ENCODE results near the gene NSUN2. TPM values are rescaled to one million over a fixed set of nuclear protein-coding genes. Genes with fewer than 3 reads are reported as not detected.
"Not testable (repeated sequence)": the region's sequence is repeated elsewhere in the genome, so short reads cannot be mapped to it uniquely, and the experiment has no call there.

NSUN2 gene
- total RNA-seq, 1 donor from 2014 or later = 74.4 TPM

DNA sequence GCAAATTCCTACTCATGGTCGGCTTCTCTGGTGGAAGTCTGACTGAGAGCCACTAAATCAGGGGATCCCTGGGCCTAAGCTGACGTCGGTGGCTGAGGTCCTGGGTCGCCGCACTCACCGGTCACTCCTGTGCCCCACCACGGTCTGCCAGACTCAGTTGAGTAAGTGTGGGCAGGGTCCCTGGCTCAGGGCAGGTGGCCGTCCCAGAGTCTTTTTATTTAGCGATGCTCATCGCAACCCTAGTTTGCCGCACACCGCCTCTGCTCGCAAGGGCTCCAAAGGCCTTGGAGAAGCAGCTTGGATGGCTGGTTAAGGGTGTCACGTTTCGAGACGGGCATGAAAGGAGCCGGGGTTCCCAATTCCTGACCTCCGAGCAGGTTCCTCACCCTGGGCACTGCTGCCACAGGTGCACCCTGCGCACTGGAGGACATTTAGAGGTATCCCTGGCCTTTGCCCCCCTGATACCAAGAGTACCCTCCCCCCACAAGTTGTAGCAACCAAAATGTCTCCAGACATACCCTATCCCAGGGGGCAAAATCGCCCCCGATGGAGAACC lies 59.9 kb downstream of the NSUN2 start:
- no peak overlapping the region for H3K27ac Mint-ChIP-seq
- peak in 1 of 2 experiments; percentile 27 for DNase-seq (ENCODE audit: low spot score in 2 of 2, unreplicated experiment in 2 of 2)
- H3K36me3 Mint-ChIP-seq = no peaks in the 10 kb centered on the region
- TF ChIP-seq, protein P1, sequence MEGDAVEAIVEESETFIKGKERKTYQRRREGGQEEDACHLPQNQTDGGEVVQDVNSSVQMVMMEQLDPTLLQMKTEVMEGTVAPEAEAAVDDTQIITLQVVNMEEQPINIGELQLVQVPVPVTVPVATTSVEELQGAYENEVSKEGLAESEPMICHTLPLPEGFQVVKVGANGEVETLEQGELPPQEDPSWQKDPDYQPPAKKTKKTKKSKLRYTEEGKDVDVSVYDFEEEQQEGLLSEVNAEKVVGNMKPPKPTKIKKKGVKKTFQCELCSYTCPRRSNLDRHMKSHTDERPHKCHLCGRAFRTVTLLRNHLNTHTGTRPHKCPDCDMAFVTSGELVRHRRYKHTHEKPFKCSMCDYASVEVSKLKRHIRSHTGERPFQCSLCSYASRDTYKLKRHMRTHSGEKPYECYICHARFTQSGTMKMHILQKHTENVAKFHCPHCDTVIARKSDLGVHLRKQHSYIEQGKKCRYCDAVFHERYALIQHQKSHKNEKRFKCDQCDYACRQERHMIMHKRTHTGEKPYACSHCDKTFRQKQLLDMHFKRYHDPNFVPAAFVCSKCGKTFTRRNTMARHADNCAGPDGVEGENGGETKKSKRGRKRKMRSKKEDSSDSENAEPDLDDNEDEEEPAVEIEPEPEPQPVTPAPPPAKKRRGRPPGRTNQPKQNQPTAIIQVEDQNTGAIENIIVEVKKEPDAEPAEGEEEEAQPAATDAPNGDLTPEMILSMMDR (IDR thresholded peaks at IDR 0.05; ENCODE audit: unreplicated experiment) = no peak
- H3K4me3 Mint-ChIP-seq = no peak overlapping the region
- no peaks in the 10 kb centered on the region for H3K9me3 Mint-ChIP-seq
- H3K4me1 Mint-ChIP-seq = no peaks in the 10 kb centered on the region
- H3K27me3 Mint-ChIP-seq (ENCODE audit: low read depth) = peaks cover 50% of the 10 kb centered on the region

DNA sequence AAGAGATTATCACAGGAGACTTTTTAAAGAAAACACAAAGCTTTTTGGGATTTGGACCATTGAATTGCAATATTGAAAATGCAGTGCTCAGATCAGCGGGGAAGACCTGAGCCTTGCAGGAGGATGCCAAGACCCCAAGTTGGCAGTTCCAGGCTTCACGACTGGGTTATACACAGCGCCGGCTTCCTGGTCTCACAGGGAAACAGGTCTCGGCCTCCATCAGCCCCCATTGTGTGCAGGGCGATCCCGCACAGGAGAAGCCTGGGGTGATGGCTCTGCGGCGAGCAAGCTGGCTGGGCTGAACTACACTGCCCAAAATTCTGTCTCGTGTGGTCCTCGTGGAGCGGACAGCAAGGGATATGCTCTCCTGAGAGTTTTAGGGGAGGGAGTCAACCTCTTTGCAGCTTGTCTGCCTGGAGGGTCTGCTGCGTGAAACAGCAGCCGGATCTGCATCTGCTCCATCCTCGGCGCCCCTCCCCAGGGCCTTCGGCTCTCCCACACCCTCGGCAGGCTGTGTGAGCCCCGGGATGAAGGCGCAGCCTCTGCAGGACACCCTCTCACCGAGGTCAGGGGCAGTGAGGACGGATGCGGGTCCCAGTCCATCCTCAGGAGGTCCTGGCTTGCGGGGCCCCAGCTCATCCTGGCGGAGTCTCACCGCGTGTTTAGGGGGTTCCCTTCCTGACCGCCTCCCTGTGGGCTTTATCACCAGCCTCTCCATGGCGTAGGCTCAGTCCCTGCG lies 60.6 kb downstream of the NSUN2 start:
- no peak overlapping the region for H3K27ac Mint-ChIP-seq
- no peaks in the 10 kb centered on the region for H3K9me3 Mint-ChIP-seq
- DNase-seq (ENCODE audit: low spot score in 2 of 2, unreplicated experiment in 2 of 2) = peak in 1 of 2 experiments; percentile 22
- peaks cover 45% of the 10 kb centered on the region for H3K27me3 Mint-ChIP-seq (ENCODE audit: low read depth)
- no peaks in the 10 kb centered on the region for H3K4me1 Mint-ChIP-seq
- H3K4me3 Mint-ChIP-seq = no peak overlapping the region
- no peaks in the 10 kb centered on the region for H3K36me3 Mint-ChIP-seq
- TF ChIP-seq, protein P1 (IDR thresholded peaks at IDR 0.05; ENCODE audit: unreplicated experiment) = no peak

DNA sequence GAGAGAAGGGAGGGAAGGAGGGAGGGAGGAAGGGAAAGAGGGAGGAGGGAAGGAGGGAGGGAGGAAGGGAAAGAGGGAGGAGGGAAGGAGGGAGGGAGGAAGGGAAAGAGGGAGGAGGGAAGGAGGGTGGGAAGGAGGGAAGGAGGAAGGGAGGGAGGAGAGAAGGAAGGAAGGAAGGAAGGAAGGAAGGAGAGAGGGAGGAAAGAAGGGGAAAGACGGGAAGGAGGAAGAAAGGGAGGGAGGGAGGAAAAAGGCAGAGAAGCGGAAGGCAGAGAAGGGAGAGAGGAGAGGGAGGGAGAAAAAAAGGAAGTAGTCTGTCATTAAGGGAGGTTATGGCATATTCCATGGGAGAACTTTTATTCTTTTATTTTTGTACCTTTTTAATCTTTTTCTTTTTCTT lies 61.2 kb downstream of the NSUN2 start:
- not testable (repeated sequence) for H3K27ac Mint-ChIP-seq; H3K9me3 Mint-ChIP-seq; H3K4me1 Mint-ChIP-seq; DNase-seq (ENCODE audit: low spot score in 2 of 2, unreplicated experiment in 2 of 2); H3K4me3 Mint-ChIP-seq; H3K36me3 Mint-ChIP-seq
- peaks cover 52% of the 10 kb centered on the region for H3K27me3 Mint-ChIP-seq (ENCODE audit: low read depth)

DNA sequence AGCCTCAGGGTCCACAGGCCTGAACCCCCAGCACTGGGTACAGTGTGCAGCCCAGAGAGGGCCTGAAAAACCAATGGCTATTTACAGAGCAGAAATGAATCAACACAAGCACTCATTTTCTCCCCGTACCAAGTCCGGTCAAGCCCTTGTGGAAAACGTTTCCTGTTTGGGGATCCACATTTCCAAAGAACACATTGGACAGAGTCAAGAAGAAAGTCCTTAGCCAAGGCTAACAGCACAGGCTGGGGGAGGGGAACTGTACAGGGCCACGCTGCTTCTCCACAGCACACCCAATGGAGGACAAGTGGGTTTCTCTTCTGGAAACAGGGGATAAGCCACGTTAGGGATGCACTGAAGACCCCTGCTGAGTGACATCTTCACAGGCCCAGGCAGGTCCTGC lies 62.3 kb downstream of the NSUN2 start:
- peaks cover 54% of the 10 kb centered on the region for H3K27me3 Mint-ChIP-seq (ENCODE audit: low read depth)
- no peak for DNase-seq (ENCODE audit: low spot score in 2 of 2, unreplicated experiment in 2 of 2)
- TF ChIP-seq, protein P1 (IDR thresholded peaks at IDR 0.05; ENCODE audit: unreplicated experiment) = no peak
- H3K27ac Mint-ChIP-seq = no peak overlapping the region
- no peaks in the 10 kb centered on the region for H3K36me3 Mint-ChIP-seq
- H3K4me3 Mint-ChIP-seq = no peak overlapping the region
- no peaks in the 10 kb centered on the region for H3K4me1 Mint-ChIP-seq
- H3K9me3 Mint-ChIP-seq = no peaks in the 10 kb centered on the region

DNA sequence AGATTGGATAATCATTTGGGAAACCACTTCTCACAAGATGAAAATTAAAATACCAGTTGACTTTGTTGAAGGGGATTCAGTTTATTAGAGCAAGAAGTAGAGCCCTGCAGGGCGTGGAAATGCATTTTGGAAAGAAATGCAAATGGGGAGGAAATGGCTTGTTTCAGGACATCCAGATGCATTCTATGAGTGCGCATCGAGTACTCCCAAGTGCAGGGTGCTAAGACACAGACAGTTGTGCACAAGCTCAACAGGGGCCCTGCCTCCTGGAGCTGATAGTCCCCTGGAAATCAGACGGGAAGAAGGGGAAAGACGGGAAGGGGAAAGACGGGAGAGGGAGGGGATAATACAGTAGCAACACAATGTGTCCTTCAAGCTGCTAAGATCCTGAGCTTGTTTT lies 64.0 kb downstream of the NSUN2 start:
- H3K9me3 Mint-ChIP-seq = no peaks in the 10 kb centered on the region
- no peaks in the 10 kb centered on the region for H3K36me3 Mint-ChIP-seq
- no peak for DNase-seq (ENCODE audit: low spot score in 2 of 2, unreplicated experiment in 2 of 2)
- no peaks in the 10 kb centered on the region for H3K4me1 Mint-ChIP-seq
- peaks cover 42% of the 10 kb centered on the region for H3K27me3 Mint-ChIP-seq (ENCODE audit: low read depth)
- TF ChIP-seq, protein P1 (IDR thresholded peaks at IDR 0.05; ENCODE audit: unreplicated experiment) = no peak
- H3K27ac Mint-ChIP-seq = no peak overlapping the region
- no peak overlapping the region for H3K4me3 Mint-ChIP-seq

DNA sequence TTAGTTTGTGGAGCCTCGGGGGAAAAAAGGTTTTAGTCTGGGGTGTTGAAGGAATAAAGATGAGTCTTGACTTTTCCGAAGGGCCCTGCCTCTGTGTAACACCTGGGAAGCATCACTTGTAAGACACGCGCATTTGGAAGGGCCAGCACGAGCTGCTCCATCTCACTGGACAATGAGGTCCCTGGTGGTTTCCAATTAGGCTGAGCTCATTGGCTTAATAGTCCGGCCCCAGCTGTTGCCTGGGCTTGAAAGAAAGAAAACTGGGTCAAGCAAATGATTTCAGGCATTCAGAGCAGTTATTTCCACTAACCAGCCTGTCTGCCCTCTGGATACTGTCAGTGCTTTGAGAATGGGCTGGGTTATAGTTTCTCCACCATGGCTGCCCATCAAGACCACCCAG lies 64.5 kb downstream of the NSUN2 start:
- TF ChIP-seq, protein P1 (IDR thresholded peaks at IDR 0.05; ENCODE audit: unreplicated experiment) = no peak
- Mint-ChIP-seq H3K27me3 (ENCODE audit: low read depth) (peaks cover 40% of the 10 kb centered on the region), H3K4me3 (no peak overlapping the region), H3K4me1 (no peaks in the 10 kb centered on the region), H3K9me3 (no peaks in the 10 kb centered on the region), H3K27ac (no peak overlapping the region), H3K36me3 (no peaks in the 10 kb centered on the region)
- no peak for DNase-seq (ENCODE audit: low spot score in 2 of 2, unreplicated experiment in 2 of 2)

All from mesothelial cell of epicardium (in vitro differentiated cells).